ENCODE results near the gene HIPK4. TPM values are rescaled to one million over a fixed set of nuclear protein-coding genes. Genes with fewer than 3 reads are reported as not detected.

Gene HIPK4
- total RNA-seq, 1 experiment from 2014 or later = 0.31 TPM

DNA sequence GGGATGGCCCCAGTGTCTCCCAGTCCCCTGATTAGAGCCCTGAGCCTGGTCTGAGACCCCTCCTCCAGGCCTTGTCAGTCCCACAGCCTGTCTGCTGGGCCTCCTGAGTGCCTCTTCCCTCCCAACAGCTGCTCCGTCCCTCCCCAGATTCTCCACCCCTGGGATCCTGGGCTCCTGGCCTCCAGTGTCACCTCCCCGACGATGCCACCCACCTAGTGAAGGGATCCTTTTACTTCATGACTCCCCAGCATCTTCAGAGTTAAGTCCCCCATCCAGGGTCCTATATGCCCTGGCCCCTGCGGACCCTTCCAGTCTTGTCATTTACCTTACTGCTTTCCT is 27.6 kb upstream of the HIPK4 start (continued):
- no peak for TF ChIP-seq ELF4 (CRISPR knock-in tag; IDR thresholded peaks at IDR 0.05; ENCODE audit: low read depth)
- TF ChIP-seq, protein P1, sequence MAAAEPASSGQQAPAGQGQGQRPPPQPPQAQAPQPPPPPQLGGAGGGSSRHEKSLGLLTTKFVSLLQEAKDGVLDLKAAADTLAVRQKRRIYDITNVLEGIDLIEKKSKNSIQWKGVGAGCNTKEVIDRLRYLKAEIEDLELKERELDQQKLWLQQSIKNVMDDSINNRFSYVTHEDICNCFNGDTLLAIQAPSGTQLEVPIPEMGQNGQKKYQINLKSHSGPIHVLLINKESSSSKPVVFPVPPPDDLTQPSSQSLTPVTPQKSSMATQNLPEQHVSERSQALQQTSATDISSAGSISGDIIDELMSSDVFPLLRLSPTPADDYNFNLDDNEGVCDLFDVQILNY (CRISPR knock-in tag; IDR thresholded peaks at IDR 0.05) = no peak
- TF ChIP-seq, protein P2, sequence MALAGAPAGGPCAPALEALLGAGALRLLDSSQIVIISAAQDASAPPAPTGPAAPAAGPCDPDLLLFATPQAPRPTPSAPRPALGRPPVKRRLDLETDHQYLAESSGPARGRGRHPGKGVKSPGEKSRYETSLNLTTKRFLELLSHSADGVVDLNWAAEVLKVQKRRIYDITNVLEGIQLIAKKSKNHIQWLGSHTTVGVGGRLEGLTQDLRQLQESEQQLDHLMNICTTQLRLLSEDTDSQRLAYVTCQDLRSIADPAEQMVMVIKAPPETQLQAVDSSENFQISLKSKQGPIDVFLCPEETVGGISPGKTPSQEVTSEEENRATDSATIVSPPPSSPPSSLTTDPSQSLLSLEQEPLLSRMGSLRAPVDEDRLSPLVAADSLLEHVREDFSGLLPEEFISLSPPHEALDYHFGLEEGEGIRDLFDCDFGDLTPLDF (CRISPR knock-in tag; IDR thresholded peaks at IDR 0.05) = no peak
- no peak for TF ChIP-seq SMAD3 (CRISPR knock-in tag; IDR thresholded peaks at IDR 0.05; ENCODE audit: borderline replicate concordance)
- TF ChIP-seq, protein P3, sequence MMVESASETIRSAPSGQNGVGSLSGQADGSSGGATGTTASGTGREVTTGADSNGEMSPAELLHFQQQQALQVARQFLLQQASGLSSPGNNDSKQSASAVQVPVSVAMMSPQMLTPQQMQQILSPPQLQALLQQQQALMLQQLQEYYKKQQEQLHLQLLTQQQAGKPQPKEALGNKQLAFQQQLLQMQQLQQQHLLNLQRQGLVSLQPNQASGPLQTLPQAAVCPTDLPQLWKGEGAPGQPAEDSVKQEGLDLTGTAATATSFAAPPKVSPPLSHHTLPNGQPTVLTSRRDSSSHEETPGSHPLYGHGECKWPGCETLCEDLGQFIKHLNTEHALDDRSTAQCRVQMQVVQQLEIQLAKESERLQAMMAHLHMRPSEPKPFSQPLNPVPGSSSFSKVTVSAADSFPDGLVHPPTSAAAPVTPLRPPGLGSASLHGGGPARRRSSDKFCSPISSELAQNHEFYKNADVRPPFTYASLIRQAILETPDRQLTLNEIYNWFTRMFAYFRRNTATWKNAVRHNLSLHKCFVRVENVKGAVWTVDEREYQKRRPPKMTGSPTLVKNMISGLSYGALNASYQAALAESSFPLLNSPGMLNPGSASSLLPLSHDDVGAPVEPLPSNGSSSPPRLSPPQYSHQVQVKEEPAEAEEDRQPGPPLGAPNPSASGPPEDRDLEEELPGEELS (CRISPR knock-in tag; IDR thresholded peaks at IDR 0.05) = no peak
- TF ChIP-seq, protein P4, sequence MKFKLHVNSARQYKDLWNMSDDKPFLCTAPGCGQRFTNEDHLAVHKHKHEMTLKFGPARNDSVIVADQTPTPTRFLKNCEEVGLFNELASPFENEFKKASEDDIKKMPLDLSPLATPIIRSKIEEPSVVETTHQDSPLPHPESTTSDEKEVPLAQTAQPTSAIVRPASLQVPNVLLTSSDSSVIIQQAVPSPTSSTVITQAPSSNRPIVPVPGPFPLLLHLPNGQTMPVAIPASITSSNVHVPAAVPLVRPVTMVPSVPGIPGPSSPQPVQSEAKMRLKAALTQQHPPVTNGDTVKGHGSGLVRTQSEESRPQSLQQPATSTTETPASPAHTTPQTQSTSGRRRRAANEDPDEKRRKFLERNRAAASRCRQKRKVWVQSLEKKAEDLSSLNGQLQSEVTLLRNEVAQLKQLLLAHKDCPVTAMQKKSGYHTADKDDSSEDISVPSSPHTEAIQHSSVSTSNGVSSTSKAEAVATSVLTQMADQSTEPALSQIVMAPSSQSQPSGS (CRISPR knock-in tag; IDR thresholded peaks at IDR 0.05; ENCODE audit: borderline replicate concordance, low read depth) = no peak
- TF ChIP-seq SMAD4 (CRISPR knock-in tag; IDR thresholded peaks at IDR 0.05) = no peak
- no peak for TF ChIP-seq TEAD4 (CRISPR knock-in tag; IDR thresholded peaks at IDR 0.05)
- TF ChIP-seq, protein P5, sequence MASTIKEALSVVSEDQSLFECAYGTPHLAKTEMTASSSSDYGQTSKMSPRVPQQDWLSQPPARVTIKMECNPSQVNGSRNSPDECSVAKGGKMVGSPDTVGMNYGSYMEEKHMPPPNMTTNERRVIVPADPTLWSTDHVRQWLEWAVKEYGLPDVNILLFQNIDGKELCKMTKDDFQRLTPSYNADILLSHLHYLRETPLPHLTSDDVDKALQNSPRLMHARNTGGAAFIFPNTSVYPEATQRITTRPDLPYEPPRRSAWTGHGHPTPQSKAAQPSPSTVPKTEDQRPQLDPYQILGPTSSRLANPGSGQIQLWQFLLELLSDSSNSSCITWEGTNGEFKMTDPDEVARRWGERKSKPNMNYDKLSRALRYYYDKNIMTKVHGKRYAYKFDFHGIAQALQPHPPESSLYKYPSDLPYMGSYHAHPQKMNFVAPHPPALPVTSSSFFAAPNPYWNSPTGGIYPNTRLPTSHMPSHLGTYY (CRISPR knock-in tag; IDR thresholded peaks at IDR 0.05) = no peak
- TF ChIP-seq, protein P6, sequence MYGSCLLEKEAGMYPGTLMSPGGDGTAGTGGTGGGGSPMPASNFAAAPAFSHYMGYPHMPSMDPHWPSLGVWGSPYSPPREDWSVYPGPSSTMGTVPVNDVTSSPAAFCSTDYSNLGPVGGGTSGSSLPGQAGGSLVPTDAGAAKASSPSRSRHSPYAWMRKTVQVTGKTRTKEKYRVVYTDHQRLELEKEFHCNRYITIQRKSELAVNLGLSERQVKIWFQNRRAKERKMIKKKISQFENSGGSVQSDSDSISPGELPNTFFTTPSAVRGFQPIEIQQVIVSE (CRISPR knock-in tag; IDR thresholded peaks at IDR 0.05; ENCODE audit: borderline replicate concordance) = no peak
- no peak for TF ChIP-seq ZNF416 (CRISPR knock-in tag; IDR thresholded peaks at IDR 0.05)

DNA sequence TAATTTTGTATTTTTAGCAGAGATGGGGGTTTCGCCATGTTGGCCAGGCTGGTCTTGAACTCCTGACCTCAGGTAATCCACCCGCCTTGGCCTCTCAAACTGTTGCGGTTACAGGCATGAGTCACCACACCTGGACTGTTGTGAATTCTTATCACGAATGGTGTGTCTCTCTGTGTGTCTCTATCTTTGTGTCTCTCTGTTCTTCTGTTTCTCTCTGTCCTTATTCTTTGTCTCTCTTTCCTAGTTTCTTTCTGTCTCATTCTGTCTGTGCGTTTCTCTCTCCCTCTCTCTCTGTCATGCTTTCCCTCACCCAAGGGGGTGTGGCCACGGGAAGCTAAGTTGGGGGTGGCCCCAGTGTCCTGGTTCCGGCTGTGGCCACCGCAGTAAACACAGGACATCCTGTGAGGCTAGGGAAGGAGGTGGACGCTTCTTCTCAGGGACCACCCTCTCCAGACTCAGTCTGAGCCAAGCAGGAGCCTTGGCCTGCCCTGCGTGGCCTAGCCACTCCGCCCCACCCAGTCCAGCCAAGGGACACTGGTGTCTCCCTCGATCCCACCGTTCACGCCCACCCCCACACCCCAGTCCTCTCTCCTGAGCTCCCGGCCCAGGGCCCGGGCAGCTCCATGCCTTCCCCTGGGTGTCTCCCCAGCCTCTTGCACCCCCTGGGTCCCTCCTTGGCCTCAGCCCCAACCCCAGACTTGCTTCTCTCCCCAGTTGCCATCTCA is 27.1 kb upstream of the HIPK4 start:
- DNase-seq (ENCODE audit: low spot score) = no peak
- Mint-ChIP-seq H3K27ac (peak overlapping the region; percentile 41), H3K9me3 (no peaks in the 10 kb centered on the region), H3K4me3 (no peak overlapping the region), H3K36me3 (no peaks in the 10 kb centered on the region), H3K27me3 (ENCODE audit: low read depth) (no peaks in the 10 kb centered on the region; the same call in 1 of the 2 replicates), H3K4me1 (peaks cover 29% of the 10 kb centered on the region)
- CTCF ChIA-PET = interaction anchor here (0.6 to 1.2 kb wide), 4 partner anchors 9 to 343 kb away, joined by 3 to 5 read pairs (median 3); partner anchors contain the start of gene SERTAD1
- POLR2A ChIA-PET = interaction anchor here (0.6 kb wide), 1 partner anchor 27 kb away, joined by 3 read pairs; no protein-coding TSS in a partner anchor
- ATAC-seq = no peak
- TF ChIP-seq FOXK1 (CRISPR knock-in tag; IDR thresholded peaks at IDR 0.05) = no peak
- 0 out of 2 replicates have a peak, but pooled peaks have one; percentile 19 for TF ChIP-seq SP1 (CRISPR knock-in tag; conservative IDR thresholded peaks at IDR 0.05)

DNA sequence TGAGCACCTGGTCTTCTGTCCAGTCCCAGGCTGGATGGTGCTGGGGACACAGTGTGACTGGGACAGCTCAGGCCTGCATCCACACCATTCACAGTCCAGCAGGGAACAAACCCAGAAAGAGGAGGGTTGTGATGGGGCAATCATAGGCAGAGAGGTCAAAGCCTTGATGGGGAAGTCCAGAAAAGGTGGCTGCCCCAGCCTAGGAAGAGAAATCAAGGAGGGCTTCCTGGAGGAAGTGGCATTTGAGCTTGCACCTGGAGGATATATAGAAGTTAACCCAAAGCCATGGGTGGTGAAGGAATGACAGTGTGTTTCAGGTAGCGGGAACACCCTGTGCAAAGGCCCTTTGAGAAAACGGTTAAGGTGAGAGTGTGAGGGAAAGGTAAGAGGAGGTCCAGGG is 25.8 kb upstream of the HIPK4 start:
- Mint-ChIP-seq H3K9me3 (no peaks in the 10 kb centered on the region), H3K27me3 (ENCODE audit: low read depth) (no peaks in the 10 kb centered on the region; the same call in 1 of the 2 replicates), H3K36me3 (no peaks in the 10 kb centered on the region), H3K4me3 (no peak overlapping the region), H3K27ac (peak overlapping the region; percentile 39), H3K4me1 (peaks cover 34% of the 10 kb centered on the region)
- POLR2A ChIA-PET = interaction anchor here (1.7 kb wide), 1 partner anchor 27 kb away, joined by 6 read pairs; no protein-coding TSS in a partner anchor
- no peak for ATAC-seq
- no peak for DNase-seq (ENCODE audit: low spot score)
- CTCF ChIA-PET = interaction anchor here (1.8 kb wide), 1 partner anchor 18 kb away, joined by 4 read pairs; no protein-coding TSS in a partner anchor
- TF ChIP-seq, protein P4 (CRISPR knock-in tag; IDR thresholded peaks at IDR 0.05; ENCODE audit: borderline replicate concordance, low read depth) = no peak
- TF ChIP-seq, protein P7, sequence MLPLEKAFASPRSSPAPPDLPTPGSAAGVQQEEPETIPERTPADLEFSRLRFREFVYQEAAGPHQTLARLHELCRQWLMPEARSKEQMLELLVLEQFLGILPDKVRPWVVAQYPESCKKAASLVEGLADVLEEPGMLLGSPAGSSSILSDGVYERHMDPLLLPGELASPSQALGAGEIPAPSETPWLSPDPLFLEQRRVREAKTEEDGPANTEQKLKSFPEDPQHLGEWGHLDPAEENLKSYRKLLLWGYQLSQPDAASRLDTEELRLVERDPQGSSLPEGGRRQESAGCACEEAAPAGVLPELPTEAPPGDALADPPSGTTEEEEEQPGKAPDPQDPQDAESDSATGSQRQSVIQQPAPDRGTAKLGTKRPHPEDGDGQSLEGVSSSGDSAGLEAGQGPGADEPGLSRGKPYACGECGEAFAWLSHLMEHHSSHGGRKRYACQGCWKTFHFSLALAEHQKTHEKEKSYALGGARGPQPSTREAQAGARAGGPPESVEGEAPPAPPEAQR (CRISPR knock-in tag; IDR thresholded peaks at IDR 0.05) = no peak
- no peak for TF ChIP-seq TCF7 (CRISPR knock-in tag; IDR thresholded peaks at IDR 0.05; ENCODE audit: low read depth)
- TF ChIP-seq, protein P8, sequence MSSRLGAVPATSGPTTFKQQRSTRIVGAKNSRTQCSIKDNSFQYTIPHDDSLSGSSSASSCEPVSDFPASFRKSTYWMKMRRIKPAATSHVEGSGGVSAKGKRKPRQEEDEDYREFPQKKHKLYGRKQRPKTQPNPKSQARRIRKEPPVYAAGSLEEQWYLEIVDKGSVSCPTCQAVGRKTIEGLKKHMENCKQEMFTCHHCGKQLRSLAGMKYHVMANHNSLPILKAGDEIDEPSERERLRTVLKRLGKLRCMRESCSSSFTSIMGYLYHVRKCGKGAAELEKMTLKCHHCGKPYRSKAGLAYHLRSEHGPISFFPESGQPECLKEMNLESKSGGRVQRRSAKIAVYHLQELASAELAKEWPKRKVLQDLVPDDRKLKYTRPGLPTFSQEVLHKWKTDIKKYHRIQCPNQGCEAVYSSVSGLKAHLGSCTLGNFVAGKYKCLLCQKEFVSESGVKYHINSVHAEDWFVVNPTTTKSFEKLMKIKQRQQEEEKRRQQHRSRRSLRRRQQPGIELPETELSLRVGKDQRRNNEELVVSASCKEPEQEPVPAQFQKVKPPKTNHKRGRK (CRISPR knock-in tag; IDR thresholded peaks at IDR 0.05; ENCODE audit: borderline replicate concordance) = no peak

Data from WTC11 (cell line).